Astrocyte (in vitro differentiated cells and primary cell): ENCODE measurements around the gene DMPK. TPM values are rescaled to one million over a fixed set of nuclear protein-coding genes. Genes with fewer than 3 reads are reported as not detected.
A peak's percentile ranks its signal among the peaks of the same experiment; 100 is the strongest.

Source experiments
- DNase-seq: peaks from one replicate; pipeline ENCODE4 v3.0.0-alpha.2; 2010; ENCODE audit warnings: low read depth
- FAIRE-seq: peaks from 2 replicates; lab custom pipeline; 2011; peaks lifted over from hg19 to GRCh38; lab: Jason Lieb, UNC
- H2AFZ ChIP-seq: 2 replicates; pipeline ENCODE4 v1.6.0; 2012; ENCODE audit warnings: low read depth, low read length, inconsistent platforms
- H3K27ac ChIP-seq: 2 replicates; pipeline ENCODE4 v1.5.1; 2011; ENCODE audit warnings: low read depth, low read length, inconsistent platforms
- H3K27me3 ChIP-seq: 2 replicates; pipeline ENCODE4 v1.6.0; 2011; ENCODE audit warnings: low read length, inconsistent platforms; ENCODE audit not compliant: insufficient read depth
- H3K36me3 ChIP-seq: 2 replicates; pipeline ENCODE4 v1.5.1; 2011; ENCODE audit warnings: low read length, inconsistent platforms; ENCODE audit not compliant: insufficient read depth
- H3K4me1 ChIP-seq: 2 replicates; pipeline ENCODE4 v1.5.1; 2011; ENCODE audit warnings: low read length, inconsistent platforms; ENCODE audit not compliant: insufficient read depth
- H3K4me2 ChIP-seq: 2 replicates; pipeline ENCODE4 v1.6.0; 2012; ENCODE audit warnings: low read length, inconsistent platforms
- H3K4me3 ChIP-seq: 2 replicates; pipeline ENCODE4 v1.5.1; 2011; ENCODE audit warnings: low read depth, mild to moderate bottlenecking, low read length, inconsistent platforms; ENCODE audit not compliant: insufficient read depth
- H3K79me2 ChIP-seq: 2 replicates; pipeline ENCODE4 v1.6.0; 2012; ENCODE audit warnings: mild to moderate bottlenecking, low read length, inconsistent platforms; ENCODE audit not compliant: insufficient read depth
- H3K9ac ChIP-seq: 2 replicates; pipeline ENCODE4 v1.6.0; 2012; ENCODE audit warnings: mild to moderate bottlenecking, low read length, inconsistent platforms
- H3K9me3 ChIP-seq: 2 replicates; pipeline ENCODE4 v1.5.1; 2012; ENCODE audit warnings: low read depth, mild to moderate bottlenecking, low read length, inconsistent platforms; ENCODE audit not compliant: insufficient read depth
- H4K20me1 ChIP-seq: 2 replicates; pipeline ENCODE4 v1.6.0; 2012; ENCODE audit warnings: low read length, inconsistent platforms; ENCODE audit not compliant: insufficient read depth
- H3K27ac Mint-ChIP-seq: one replicate; pipeline ENCODE4 v1.8.0; 2021; ENCODE audit warnings: mild to moderate bottlenecking, mixed read lengths; ENCODE audit not compliant: unreplicated experiment
- H3K27me3 Mint-ChIP-seq: one replicate; pipeline ENCODE4 v1.8.0; 2021; ENCODE audit warnings: low read depth, mixed read lengths; ENCODE audit not compliant: unreplicated experiment
- H3K36me3 Mint-ChIP-seq: one replicate; pipeline ENCODE4 v1.8.0; 2021; ENCODE audit warnings: low read depth, mixed read lengths; ENCODE audit not compliant: unreplicated experiment
- H3K4me1 Mint-ChIP-seq: one replicate; pipeline ENCODE4 v1.8.0; 2021; ENCODE audit warnings: low read depth, mixed read lengths; ENCODE audit not compliant: unreplicated experiment
- H3K4me3 Mint-ChIP-seq: one replicate; pipeline ENCODE4 v1.8.0; 2021; ENCODE audit warnings: mild to moderate bottlenecking, moderate library complexity, mixed read lengths; ENCODE audit not compliant: unreplicated experiment
- H3K9me3 Mint-ChIP-seq: one replicate; pipeline ENCODE4 v1.8.0; 2021; ENCODE audit warnings: mild to moderate bottlenecking, mixed read lengths; ENCODE audit not compliant: unreplicated experiment
- CTCF ChIP-seq: IDR thresholded peaks from 2 replicates; pipeline ENCODE4 v1.5.1; 2011; ENCODE audit warnings: low read depth, mild to moderate bottlenecking, inconsistent platforms, low read length, moderate library complexity; ENCODE audit not compliant: insufficient read depth
- EZH2 ChIP-seq: IDR thresholded peaks from 2 replicates; pipeline ENCODE4 v1.6.1; 2012; ENCODE audit warnings: mild to moderate bottlenecking, low read length, inconsistent platforms; ENCODE audit not compliant: insufficient read depth
- total RNA-seq: library from RNA; stranded (reverse); gene quantifications from 2 replicates; pipeline ENCODE4 v1.2.1, GENCODE V29; 2021

The DMPK gene
- total RNA-seq, 1 donor from 2014 or later: 75.2 TPM

- Mint-ChIP-seq H3K4me3 (peak overlapping the region; percentile 34), H3K27ac (no peak overlapping the region), H3K9me3 (no peaks in the 10 kb centered on the region), H3K27me3 (no peaks in the 10 kb centered on the region), H3K4me1 (peaks cover 17% of the 10 kb centered on the region), H3K36me3 (peaks cover 15% of the 10 kb centered on the region)
- FAIRE-seq (no peak), DNase-seq (no peak)
- peaks cover 21% of the 10 kb centered on the region for H3K4me1 ChIP-seq
- H3K4me2 ChIP-seq: no peak overlapping the region
- no peak overlapping the region for H3K9ac ChIP-seq
- H3K9me3 ChIP-seq: no peaks in the 10 kb centered on the region
- no peak overlapping the region for H2AFZ ChIP-seq
- TF ChIP-seq CTCF: no peak
- TF ChIP-seq EZH2: no peak
- peaks cover 75% of the 10 kb centered on the region for H4K20me1 ChIP-seq
- H3K36me3 ChIP-seq: peaks cover 23% of the 10 kb centered on the region
- H3K79me2 ChIP-seq: peaks cover 49% of the 10 kb centered on the region
- no peaks in the 10 kb centered on the region for H3K27me3 ChIP-seq
- no peak overlapping the region for H3K4me3 ChIP-seq
- no peak overlapping the region for H3K27ac ChIP-seq
Observed at GRCh38 chr19:45785097-45785496, 2.8 kb upstream of the DMPK start.

- Histone ChIP-seq H4K20me1 (peaks cover 78% of the 10 kb centered on the region), H3K4me3 (no peak overlapping the region), H3K79me2 (peaks cover 44% of the 10 kb centered on the region), H3K9ac (no peak overlapping the region), H3K27ac (no peak overlapping the region), H2AFZ (no peak overlapping the region), H3K9me3 (no peaks in the 10 kb centered on the region), H3K4me1 (peaks cover 21% of the 10 kb centered on the region), H3K27me3 (no peaks in the 10 kb centered on the region), H3K36me3 (peaks cover 18% of the 10 kb centered on the region), H3K4me2 (peak overlapping the region; percentile 70)
- peak overlapping the region; percentile 89 for H3K27ac Mint-ChIP-seq
- H3K27me3 Mint-ChIP-seq: no peaks in the 10 kb centered on the region
- H3K9me3 Mint-ChIP-seq: no peaks in the 10 kb centered on the region
- FAIRE-seq (no peak), DNase-seq (no peak)
- H3K36me3 Mint-ChIP-seq: peaks cover 16% of the 10 kb centered on the region
- H3K4me1 Mint-ChIP-seq: peaks cover 21% of the 10 kb centered on the region
- no peak for TF ChIP-seq CTCF
- no peak for TF ChIP-seq EZH2
- H3K4me3 Mint-ChIP-seq: no peak overlapping the region
Observed at GRCh38 chr19:45784096-45784495, 1.8 kb upstream of the DMPK start.

GRCh38 chr19:45782820-45783785 is 813 bp upstream of the DMPK start:
- peak overlapping the region; percentile 67 for H3K27ac ChIP-seq
- peaks cover 21% of the 10 kb centered on the region for H3K4me1 ChIP-seq
- H3K36me3 ChIP-seq: peaks cover 11% of the 10 kb centered on the region
- Mint-ChIP-seq H3K27ac (peak overlapping the region; percentile 89), H3K36me3 (peaks cover 19% of the 10 kb centered on the region), H3K4me1 (peaks cover 24% of the 10 kb centered on the region), H3K9me3 (no peaks in the 10 kb centered on the region), H3K4me3 (peak overlapping the region; percentile 23), H3K27me3 (no peaks in the 10 kb centered on the region)
- no peaks in the 10 kb centered on the region for H3K27me3 ChIP-seq
- H3K79me2 ChIP-seq: peaks cover 34% of the 10 kb centered on the region
- DNase-seq (peak; percentile 52), FAIRE-seq (no peak)
- H4K20me1 ChIP-seq: peaks cover 76% of the 10 kb centered on the region
- H3K4me2 ChIP-seq: peak overlapping the region; percentile 70
- peak overlapping the region; percentile 71 for H3K9ac ChIP-seq
- H3K9me3 ChIP-seq: no peaks in the 10 kb centered on the region
- no peak overlapping the region for H3K4me3 ChIP-seq
- no peak overlapping the region for H2AFZ ChIP-seq
- TF ChIP-seq EZH2 (no peak), CTCF (no peak)
